H9 (cell line): ENCODE data around the gene DNM1. TPM values are rescaled to one million over a fixed set of nuclear protein-coding genes. Genes with fewer than 3 reads are reported as not detected.

Experiments
- DNase-seq: peaks from one replicate; pipeline ENCODE4 v3.0.0-alpha.2; 2017
- H2AFZ ChIP-seq: one replicate; pipeline ENCODE4 v1.6.1; 2013; ENCODE audit warnings: mild to moderate bottlenecking, low read length, control low read depth, moderate library complexity
- H2AK5ac ChIP-seq: 2 replicates; pipeline ENCODE4 v1.6.1; 2013; ENCODE audit warnings: low read length, control low read depth, mixed read lengths; ENCODE audit not compliant: insufficient read length
- H2BK120ac ChIP-seq: one replicate; pipeline ENCODE4 v1.6.1; 2013; ENCODE audit warnings: low read depth, mild to moderate bottlenecking, low read length, control low read depth, inconsistent platforms; ENCODE audit not compliant: poor library complexity, severe bottlenecking
- H2BK12ac ChIP-seq: 2 replicates; pipeline ENCODE4 v1.6.1; 2013; ENCODE audit warnings: low read length, control low read depth, mixed read lengths, low read depth; ENCODE audit not compliant: insufficient read length
- H2BK15ac ChIP-seq: 2 replicates; pipeline ENCODE4 v1.6.1; 2013; ENCODE audit warnings: low read depth, low read length, control low read depth
- H2BK20ac ChIP-seq: one replicate; pipeline ENCODE4 v1.6.1; 2013; ENCODE audit warnings: low read depth, mild to moderate bottlenecking, low read length, control low read depth, inconsistent platforms; ENCODE audit not compliant: poor library complexity, severe bottlenecking
- H2BK5ac ChIP-seq: 2 replicates; pipeline ENCODE4 v1.6.1; 2013; ENCODE audit warnings: low read length, control low read depth, mixed read lengths; ENCODE audit not compliant: insufficient read length
- H3K14ac ChIP-seq: 2 replicates; pipeline ENCODE4 v1.6.1; 2013; ENCODE audit warnings: low read length, control low read depth; ENCODE audit not compliant: insufficient read depth
- H3K18ac ChIP-seq: 2 replicates; pipeline ENCODE4 v1.6.1; 2013; ENCODE audit warnings: low read depth, mild to moderate bottlenecking, mixed read lengths, low read length, control low read depth; ENCODE audit not compliant: insufficient read length
- H3K23ac ChIP-seq: 2 replicates; pipeline ENCODE4 v1.6.1; 2013; ENCODE audit warnings: low read length, control low read depth, mixed read lengths, low read depth; ENCODE audit not compliant: insufficient read length
- H3K23me2 ChIP-seq: 2 replicates; pipeline ENCODE4 v1.6.1; 2013; ENCODE audit warnings: low read depth, mild to moderate bottlenecking, mixed read lengths, low read length, control low read depth; ENCODE audit not compliant: insufficient read length, poor library complexity, severe bottlenecking
- H3K27ac ChIP-seq: 2 replicates; pipeline ENCODE4 v1.5.1; 2013; ENCODE audit warnings: low read length, control low read depth, mixed read lengths, low read depth; ENCODE audit not compliant: insufficient read length
- H3K27me3 ChIP-seq: 2 replicates; pipeline ENCODE4 v1.6.1; 2013; ENCODE audit warnings: low read length, control low read depth, inconsistent platforms; ENCODE audit not compliant: insufficient read depth
- H3K4ac ChIP-seq: 2 replicates; pipeline ENCODE4 v1.6.1; 2013; ENCODE audit warnings: low read depth, mild to moderate bottlenecking, control low read depth, inconsistent platforms, low read length, moderate library complexity
- H3K4me1 ChIP-seq: 2 replicates; pipeline ENCODE4 v1.6.1; 2013; ENCODE audit warnings: low read length, control low read depth, inconsistent platforms; ENCODE audit not compliant: insufficient read depth
- H3K4me2 ChIP-seq: 2 replicates; pipeline ENCODE4 v1.6.1; 2013; ENCODE audit warnings: low read length, control low read depth, mixed read lengths; ENCODE audit not compliant: insufficient read length, insufficient read depth
- H3K56ac ChIP-seq: 2 replicates; pipeline ENCODE4 v1.6.1; 2013; ENCODE audit warnings: low read depth, mild to moderate bottlenecking, mixed read lengths, low read length, control low read depth; ENCODE audit not compliant: insufficient read length
- H3K79me1 ChIP-seq: 2 replicates; pipeline ENCODE4 v1.6.1; 2013; ENCODE audit warnings: low read depth, mild to moderate bottlenecking, moderate library complexity, low read length, control low read depth, inconsistent platforms; ENCODE audit not compliant: insufficient read depth, poor library complexity, severe bottlenecking
- H3K79me2 ChIP-seq: 2 replicates; pipeline ENCODE4 v1.6.1; 2013; ENCODE audit warnings: low read length, control low read depth, inconsistent platforms; ENCODE audit not compliant: insufficient read depth
- H3K9ac ChIP-seq: 2 replicates; pipeline ENCODE4 v1.6.1; 2013; ENCODE audit warnings: low read length, control low read depth, mixed read lengths; ENCODE audit not compliant: insufficient read length; ENCODE audit errors: extremely low read depth
- H3K9me3 ChIP-seq: one replicate; pipeline ENCODE4 v1.6.1; 2013; ENCODE audit warnings: low read depth, low read length, inconsistent platforms; ENCODE audit not compliant: control insufficient read depth
- H3T11ph ChIP-seq: one replicate; pipeline ENCODE4 v1.6.1; 2013; ENCODE audit warnings: mild to moderate bottlenecking, low read length, control low read depth, inconsistent platforms
- H4K20me1 ChIP-seq: one replicate; pipeline ENCODE4 v1.6.1; 2013; ENCODE audit not compliant: control insufficient read depth, insufficient read length, insufficient read depth
- H4K5ac ChIP-seq: 2 replicates; pipeline ENCODE4 v1.6.1; 2013; ENCODE audit warnings: low read depth, mild to moderate bottlenecking, mixed read lengths, low read length, control low read depth; ENCODE audit not compliant: insufficient read length
- H4K8ac ChIP-seq: replicated peaks from 2 replicates; pipeline ENCODE4 v1.6.1; 2013; ENCODE audit warnings: low read length, control low read depth, mixed read lengths, low read depth; ENCODE audit not compliant: insufficient read length
- H4K91ac ChIP-seq: 2 replicates; pipeline ENCODE4 v1.6.1; 2013; ENCODE audit warnings: low read depth, mild to moderate bottlenecking, moderate library complexity, mixed read lengths, low read length, control low read depth; ENCODE audit not compliant: insufficient read length
- H3K27ac Mint-ChIP-seq, 3 experiments: 2 replicates in 2 of 3; 3 replicates in 1 of 3; pipeline ENCODE4 v1.8.0; 2020 to 2021; ENCODE audit warnings: mixed read lengths in 3 of 3, mild to moderate bottlenecking in 1 of 3, moderate library complexity in 1 of 3
- H3K27me3 Mint-ChIP-seq: 2 replicates; pipeline ENCODE4 v1.8.0; 2021; ENCODE audit warnings: low read depth, mild to moderate bottlenecking, moderate library complexity, mixed read lengths
- H3K36me3 Mint-ChIP-seq, 3 experiments: 2 replicates in 2 of 3; 3 replicates in 1 of 3; pipeline ENCODE4 v1.8.0; 2020 to 2021; ENCODE audit warnings: low read depth in 3 of 3, mixed read lengths in 3 of 3; ENCODE audit not compliant: insufficient read depth in 1 of 3
- H3K4me1 Mint-ChIP-seq, 2 experiments: 2 replicates each; pipeline ENCODE4 v1.8.0; 2020; ENCODE audit warnings: mixed read lengths in 2 of 2
- H3K4me3 Mint-ChIP-seq, 2 experiments: 2 replicates in 1 of 2; 3 replicates in 1 of 2; pipeline ENCODE4 v1.8.0; 2020 to 2021; ENCODE audit warnings: mild to moderate bottlenecking in 2 of 2, mixed read lengths in 2 of 2, moderate library complexity in 1 of 2
- H3K9me3 Mint-ChIP-seq, 2 experiments: 2 replicates in 1 of 2; 3 replicates in 1 of 2; pipeline ENCODE4 v1.8.0; 2020; ENCODE audit warnings: mild to moderate bottlenecking in 2 of 2, mixed read lengths in 2 of 2, moderate library complexity in 1 of 2
- WGBS: extraction: QIAGEN DNeasy Blood & Tissue Kit; methylation state at CpG from one replicate; pipeline ENCODE4 v1.1.7; 2013; ENCODE audit warnings: missing lambda C conversion rate, low lambda C conversion rate, mixed read lengths; ENCODE audit not compliant: insufficient read length; ENCODE audit errors: extremely low coverage; 5-methylcytosine and 5-hydroxymethylcytosine counted together
- total RNA-seq: library from RNA; stranded (reverse); gene quantifications from 2 replicates; pipeline ENCODE4 v1.2.1, GENCODE V29; 2021
- TF ChIP-seq, protein P1 (sequence below): fragments of 200-600 bp; sonication (generic); conservative IDR thresholded peaks from 3 replicates; pipeline ENCODE4 v1.8.0; 2021; ENCODE audit warnings: antibody characterized with exemption, mild to moderate bottlenecking

Gene DNM1
- total RNA-seq, 1 experiment from 2014 or later, result 58.0 TPM

DNA sequence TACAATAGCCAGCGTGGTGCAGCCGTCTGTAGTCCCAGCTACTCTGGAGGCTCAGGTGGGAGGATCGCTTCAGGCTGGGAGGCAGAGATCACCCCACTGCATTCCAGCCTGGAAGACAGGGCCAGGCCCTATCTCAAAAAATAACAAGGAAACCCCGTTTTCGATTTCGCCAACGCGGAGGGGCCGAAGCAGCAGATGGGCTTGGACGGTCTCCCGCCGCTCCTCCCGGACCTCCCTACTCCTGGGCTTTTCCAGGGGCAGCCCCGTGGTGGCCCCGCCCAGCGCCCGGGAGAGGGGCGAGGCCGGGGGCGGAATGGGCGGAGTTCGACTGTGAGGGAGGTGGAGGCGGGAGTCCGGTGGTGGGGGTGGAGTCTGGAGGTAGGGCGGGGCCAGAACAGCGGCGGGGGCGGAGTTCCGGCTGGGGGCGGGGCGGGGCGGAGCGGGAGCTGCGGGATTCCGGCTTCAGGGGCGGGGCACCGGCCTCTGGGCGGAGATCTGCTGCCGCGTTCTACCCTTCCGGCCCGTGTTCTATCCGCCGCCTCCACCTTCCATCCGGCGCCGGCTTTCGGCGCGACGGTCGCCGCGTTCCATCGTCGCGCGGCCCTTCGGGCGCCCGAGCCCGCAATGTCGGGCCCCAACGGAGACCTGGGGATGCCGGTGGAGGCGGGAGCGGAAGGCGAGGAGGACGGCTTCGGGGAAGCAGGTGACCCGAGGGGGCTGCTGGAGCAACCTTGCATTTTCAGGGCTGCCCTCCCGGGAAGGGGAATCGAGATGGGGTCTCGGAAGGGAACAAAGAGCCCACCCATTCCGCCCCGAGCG, 43.2 kb upstream of the DNM1 start, which contains the start of gene BBLN:
TSS of gene BBLN (plus strand) at position 482 of the 819 bp plus-strand sequence. CDS start at position 625, 143 bp downstream.
- Mint-ChIP-seq H3K27me3 (no peaks in the 10 kb centered on the region), H3K9me3 (no peaks in the 10 kb centered on the region), H3K36me3 (peaks cover 5 to 29% (median 12%) of the 10 kb centered on the region in 3 experiments; a peak in 5 of 7 replicates), H3K27ac (peak within 1 kb of the TSS; percentile 49 to 96 (median 72); a peak in 4 of 7 replicates), H3K4me1 (peaks cover 6 to 8% of the 10 kb centered on the region in 2 experiments), H3K4me3 (peak within 1 kb of the TSS; percentile 76 to 82)
- H3K23ac ChIP-seq, result no peak within 1 kb of the TSS
- peak within 1 kb of the TSS; percentile 97 for H3K18ac ChIP-seq
- H4K5ac ChIP-seq, result no peak within 1 kb of the TSS
- H3K9ac ChIP-seq, result peak within 1 kb of the TSS; percentile 82
- TF ChIP-seq, protein P1, sequence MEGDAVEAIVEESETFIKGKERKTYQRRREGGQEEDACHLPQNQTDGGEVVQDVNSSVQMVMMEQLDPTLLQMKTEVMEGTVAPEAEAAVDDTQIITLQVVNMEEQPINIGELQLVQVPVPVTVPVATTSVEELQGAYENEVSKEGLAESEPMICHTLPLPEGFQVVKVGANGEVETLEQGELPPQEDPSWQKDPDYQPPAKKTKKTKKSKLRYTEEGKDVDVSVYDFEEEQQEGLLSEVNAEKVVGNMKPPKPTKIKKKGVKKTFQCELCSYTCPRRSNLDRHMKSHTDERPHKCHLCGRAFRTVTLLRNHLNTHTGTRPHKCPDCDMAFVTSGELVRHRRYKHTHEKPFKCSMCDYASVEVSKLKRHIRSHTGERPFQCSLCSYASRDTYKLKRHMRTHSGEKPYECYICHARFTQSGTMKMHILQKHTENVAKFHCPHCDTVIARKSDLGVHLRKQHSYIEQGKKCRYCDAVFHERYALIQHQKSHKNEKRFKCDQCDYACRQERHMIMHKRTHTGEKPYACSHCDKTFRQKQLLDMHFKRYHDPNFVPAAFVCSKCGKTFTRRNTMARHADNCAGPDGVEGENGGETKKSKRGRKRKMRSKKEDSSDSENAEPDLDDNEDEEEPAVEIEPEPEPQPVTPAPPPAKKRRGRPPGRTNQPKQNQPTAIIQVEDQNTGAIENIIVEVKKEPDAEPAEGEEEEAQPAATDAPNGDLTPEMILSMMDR, result no peak
- no peaks in the 10 kb centered on the region for H3K27me3 ChIP-seq
- no peak within 1 kb of the TSS for H2BK15ac ChIP-seq
- H3K4me2 ChIP-seq, result peak within 1 kb of the TSS; percentile 69
- no peak within 1 kb of the TSS for H3K4ac ChIP-seq
- DNase-seq, result peak; percentile 97
- H2BK12ac ChIP-seq, result no peak within 1 kb of the TSS
- H2BK120ac ChIP-seq, result peak within 1 kb of the TSS; percentile 91
- no peak within 1 kb of the TSS for H2BK20ac ChIP-seq
- H4K91ac ChIP-seq, result no peak within 1 kb of the TSS
- H2BK5ac ChIP-seq, result no peak within 1 kb of the TSS
- H3T11ph ChIP-seq, result no peak within 1 kb of the TSS
- H3K79me1 ChIP-seq, result no peaks in the 10 kb centered on the region
- peaks cover 7% of the 10 kb centered on the region for H3K23me2 ChIP-seq
- H4K20me1 ChIP-seq, result no peaks in the 10 kb centered on the region
- no peaks in the 10 kb centered on the region for H3K79me2 ChIP-seq
- H3K27ac ChIP-seq, result no peak within 1 kb of the TSS
- no peak within 1 kb of the TSS for H2AK5ac ChIP-seq
- peak within 1 kb of the TSS; percentile 96 for H3K14ac ChIP-seq
- WGBS, result no CpG with 5 or more reads among the region's 77 CpGs
- no peaks in the 10 kb centered on the region; the same call in 1 of the 2 replicates for H3K4me1 ChIP-seq
- no peak within 1 kb of the TSS for H3K56ac ChIP-seq
- H2AFZ ChIP-seq, result no peak within 1 kb of the TSS
- no peak within 1 kb of the TSS for H4K8ac ChIP-seq
- no peaks in the 10 kb centered on the region for H3K9me3 ChIP-seq
